HG03060 (cell line): ENCODE measurements around the gene POU5F1.

Source experiments
- ATAC-seq: cut with Tn5 transposase; IDR thresholded peaks from one replicate; pipeline ENCODE4 v1.9.1; 2021; ENCODE audit warnings: low read depth, moderate number of reproducible peaks; ENCODE audit not compliant: unreplicated experiment

POU5F1 gene

DNA sequence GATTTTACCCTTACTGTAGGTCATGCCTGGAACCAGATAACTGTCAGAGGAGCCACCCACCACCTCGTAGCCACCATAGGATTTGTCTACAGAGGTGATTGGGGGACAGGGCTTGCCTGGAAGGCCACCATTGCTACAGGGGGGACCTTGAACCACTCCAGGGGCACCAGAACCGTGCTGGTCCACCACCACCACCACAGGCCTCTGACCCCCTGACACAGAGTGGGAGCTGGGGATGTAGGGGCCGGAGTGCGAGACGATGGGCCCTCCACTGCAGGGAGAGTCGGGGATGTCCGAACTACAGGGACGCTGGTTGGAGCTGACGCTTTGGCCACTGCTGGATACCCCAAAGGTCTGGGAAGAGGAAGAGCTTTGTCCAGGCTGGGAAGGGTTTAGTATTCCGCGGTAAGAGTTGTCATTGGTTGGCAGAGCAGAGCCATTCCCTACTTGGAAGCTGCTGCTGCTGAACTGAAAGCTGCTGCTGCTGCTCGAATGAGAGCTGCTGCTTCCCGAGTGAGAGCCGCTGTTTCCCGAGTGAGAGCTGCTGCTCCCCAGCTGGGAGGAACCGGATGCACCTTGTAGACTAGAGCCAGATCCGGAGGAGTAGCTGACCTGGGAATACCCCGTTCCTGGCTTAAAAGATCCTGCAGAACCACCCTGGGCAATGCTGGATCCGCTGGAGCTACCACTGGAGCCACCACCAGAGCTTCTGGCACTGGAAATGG, 53.7 kb downstream of the POU5F1 start:
- ATAC-seq: no peak

GRCh38 chr6:31115941-31116560, 54.4 kb downstream of the POU5F1 start:
- no peak for ATAC-seq

DNA sequence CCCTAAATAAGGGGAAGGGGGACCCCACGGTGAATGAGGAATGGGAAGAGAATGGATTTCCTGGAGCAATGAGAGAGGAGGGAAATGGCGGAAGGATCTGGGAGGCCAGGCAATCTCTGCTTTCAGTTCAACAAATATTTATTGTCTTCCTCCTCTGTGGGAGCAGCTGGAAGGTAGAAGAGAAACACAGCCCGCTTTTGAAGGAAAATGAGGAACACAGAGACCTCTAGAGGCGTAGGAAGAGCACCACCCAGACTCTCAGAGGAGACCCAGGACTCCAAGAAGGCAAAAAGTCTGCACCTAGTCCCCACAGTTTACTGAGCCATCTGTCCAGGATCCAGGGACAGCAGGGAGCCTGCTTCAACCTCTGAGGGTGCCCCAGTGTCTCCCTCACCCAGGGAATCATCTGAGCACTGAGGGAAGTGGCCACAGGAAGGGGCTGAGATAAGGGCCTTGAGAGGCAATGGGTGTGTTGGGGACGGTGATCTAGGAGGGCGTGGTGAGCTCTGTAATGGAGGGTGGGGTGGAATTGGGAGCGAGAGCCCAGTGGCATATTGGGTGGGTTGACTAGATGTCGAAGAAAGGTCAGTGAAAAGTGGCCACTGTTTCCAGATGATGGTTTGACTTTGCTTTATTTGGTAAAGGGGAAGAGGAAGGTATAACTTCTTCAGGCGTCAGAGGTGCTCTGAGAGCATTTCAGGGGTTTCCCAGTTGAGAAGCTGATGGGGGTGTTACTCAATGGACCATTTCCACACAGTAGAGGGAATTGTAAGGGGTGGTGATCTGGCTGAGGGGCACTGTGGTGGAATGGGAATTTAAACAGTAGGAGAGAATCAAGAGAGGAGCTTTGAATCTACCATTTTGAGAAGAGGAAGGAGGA, 55.3 kb downstream of the POU5F1 start:
- ATAC-seq: no peak

- no peak for ATAC-seq
Observed at GRCh38 chr6:31114541-31114878, 56.0 kb downstream of the POU5F1 start, which contains the start of gene PSORS1C1. Gene PSORS1C1, plus strand, starts transcription at chr6:31114800. Its CDS starts 14,833 bp downstream, at chr6:31129633.
